HL-60 (cell line): ENCODE results near the gene FOXD2.

Source experiments
- DNase-seq, 2 experiments: peaks; one replicate each; pipeline ENCODE4 v3.0.0-alpha.2; 2010 to 2020; ENCODE audit warnings: low read depth in 1 of 2, low spot score in 1 of 2
- H3K27ac ChIP-seq: fragments of 250-450 bp; sonication (Bioruptor Pico); replicated peaks from 2 replicates; pipeline ENCODE4 v1.5.1; 2020; ENCODE audit warnings: mild to moderate bottlenecking, moderate library complexity
- H3K27me3 ChIP-seq: fragments of 250-450 bp; sonication (Bioruptor Pico); 2 replicates; pipeline ENCODE4 v1.5.1; 2021; ENCODE audit warnings: mild to moderate bottlenecking, moderate library complexity; ENCODE audit not compliant: insufficient read depth, poor library complexity, severe bottlenecking
- H3K4me3 ChIP-seq: replicated peaks from 2 replicates; pipeline ENCODE4 v1.5.1; 2011; ENCODE audit warnings: mild to moderate bottlenecking, control low read depth, low read length; ENCODE audit not compliant: insufficient read depth
- GABPA ChIP-seq: IDR thresholded peaks from 2 replicates; pipeline ENCODE4 v1.6.1; 2012; ENCODE audit warnings: low read depth
- POLR2AphosphoS5 ChIP-seq: IDR thresholded peaks from 2 replicates; pipeline ENCODE4 v1.6.1; 2012; ENCODE audit warnings: low read depth
- SPI1 ChIP-seq: IDR thresholded peaks from 2 replicates; pipeline ENCODE4 v1.6.1; 2012; ENCODE audit warnings: low read depth, mild to moderate bottlenecking, borderline replicate concordance
- TF ChIP-seq, protein P1 (sequence below): IDR thresholded peaks from one replicate; pipeline ENCODE4 v1.5.1; 2011; ENCODE audit warnings: low read length, control low read depth, inconsistent platforms; ENCODE audit not compliant: insufficient read depth
- TF ChIP-seq, protein P2 (sequence below): IDR thresholded peaks from 2 replicates; pipeline ENCODE4 v1.6.1; 2012; ENCODE audit warnings: low read depth; ENCODE audit not compliant: insufficient replicate concordance

The FOXD2 gene

DNA sequence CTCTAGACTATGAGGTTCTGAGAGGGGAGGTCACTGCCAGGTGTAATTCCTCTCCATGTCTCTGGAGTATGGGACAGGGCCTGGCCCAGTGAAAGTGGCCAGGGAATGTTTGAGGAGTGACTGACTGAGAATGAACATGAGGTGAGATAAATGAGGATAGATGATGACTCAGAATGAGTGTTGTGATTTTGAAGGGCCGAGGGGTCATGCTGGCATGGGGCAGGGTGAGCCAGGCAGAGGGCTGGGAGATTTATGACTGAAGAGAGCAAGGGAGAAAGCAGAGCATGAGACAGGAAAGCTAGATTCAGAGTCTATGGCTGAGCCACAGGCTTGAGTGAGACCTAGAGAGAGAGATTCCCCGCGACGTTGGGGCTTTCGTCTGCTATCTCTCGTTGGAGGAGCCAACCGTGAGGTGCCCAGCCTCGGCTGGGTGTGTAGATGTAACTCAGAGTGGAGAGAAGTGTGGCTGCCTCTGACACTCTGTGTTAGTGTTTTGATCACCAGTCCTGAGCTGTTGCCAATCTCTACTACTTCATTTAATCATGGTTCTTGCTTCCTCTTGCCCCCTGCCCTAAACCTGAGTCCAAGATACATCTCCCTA is 50.1 kb downstream of the FOXD2 start:
- TF ChIP-seq, protein P1, sequence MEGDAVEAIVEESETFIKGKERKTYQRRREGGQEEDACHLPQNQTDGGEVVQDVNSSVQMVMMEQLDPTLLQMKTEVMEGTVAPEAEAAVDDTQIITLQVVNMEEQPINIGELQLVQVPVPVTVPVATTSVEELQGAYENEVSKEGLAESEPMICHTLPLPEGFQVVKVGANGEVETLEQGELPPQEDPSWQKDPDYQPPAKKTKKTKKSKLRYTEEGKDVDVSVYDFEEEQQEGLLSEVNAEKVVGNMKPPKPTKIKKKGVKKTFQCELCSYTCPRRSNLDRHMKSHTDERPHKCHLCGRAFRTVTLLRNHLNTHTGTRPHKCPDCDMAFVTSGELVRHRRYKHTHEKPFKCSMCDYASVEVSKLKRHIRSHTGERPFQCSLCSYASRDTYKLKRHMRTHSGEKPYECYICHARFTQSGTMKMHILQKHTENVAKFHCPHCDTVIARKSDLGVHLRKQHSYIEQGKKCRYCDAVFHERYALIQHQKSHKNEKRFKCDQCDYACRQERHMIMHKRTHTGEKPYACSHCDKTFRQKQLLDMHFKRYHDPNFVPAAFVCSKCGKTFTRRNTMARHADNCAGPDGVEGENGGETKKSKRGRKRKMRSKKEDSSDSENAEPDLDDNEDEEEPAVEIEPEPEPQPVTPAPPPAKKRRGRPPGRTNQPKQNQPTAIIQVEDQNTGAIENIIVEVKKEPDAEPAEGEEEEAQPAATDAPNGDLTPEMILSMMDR, result no peak
- TF ChIP-seq SPI1 (no peak), GABPA (no peak), POLR2AphosphoS5 (no peak)
- TF ChIP-seq, protein P2, sequence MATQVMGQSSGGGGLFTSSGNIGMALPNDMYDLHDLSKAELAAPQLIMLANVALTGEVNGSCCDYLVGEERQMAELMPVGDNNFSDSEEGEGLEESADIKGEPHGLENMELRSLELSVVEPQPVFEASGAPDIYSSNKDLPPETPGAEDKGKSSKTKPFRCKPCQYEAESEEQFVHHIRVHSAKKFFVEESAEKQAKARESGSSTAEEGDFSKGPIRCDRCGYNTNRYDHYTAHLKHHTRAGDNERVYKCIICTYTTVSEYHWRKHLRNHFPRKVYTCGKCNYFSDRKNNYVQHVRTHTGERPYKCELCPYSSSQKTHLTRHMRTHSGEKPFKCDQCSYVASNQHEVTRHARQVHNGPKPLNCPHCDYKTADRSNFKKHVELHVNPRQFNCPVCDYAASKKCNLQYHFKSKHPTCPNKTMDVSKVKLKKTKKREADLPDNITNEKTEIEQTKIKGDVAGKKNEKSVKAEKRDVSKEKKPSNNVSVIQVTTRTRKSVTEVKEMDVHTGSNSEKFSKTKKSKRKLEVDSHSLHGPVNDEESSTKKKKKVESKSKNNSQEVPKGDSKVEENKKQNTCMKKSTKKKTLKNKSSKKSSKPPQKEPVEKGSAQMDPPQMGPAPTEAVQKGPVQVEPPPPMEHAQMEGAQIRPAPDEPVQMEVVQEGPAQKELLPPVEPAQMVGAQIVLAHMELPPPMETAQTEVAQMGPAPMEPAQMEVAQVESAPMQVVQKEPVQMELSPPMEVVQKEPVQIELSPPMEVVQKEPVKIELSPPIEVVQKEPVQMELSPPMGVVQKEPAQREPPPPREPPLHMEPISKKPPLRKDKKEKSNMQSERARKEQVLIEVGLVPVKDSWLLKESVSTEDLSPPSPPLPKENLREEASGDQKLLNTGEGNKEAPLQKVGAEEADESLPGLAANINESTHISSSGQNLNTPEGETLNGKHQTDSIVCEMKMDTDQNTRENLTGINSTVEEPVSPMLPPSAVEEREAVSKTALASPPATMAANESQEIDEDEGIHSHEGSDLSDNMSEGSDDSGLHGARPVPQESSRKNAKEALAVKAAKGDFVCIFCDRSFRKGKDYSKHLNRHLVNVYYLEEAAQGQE, result no peak
- H3K27ac ChIP-seq, result no peak overlapping the region

More for the DNA sequence above, 50.1 kb downstream of the FOXD2 start:
- Histone ChIP-seq H3K27me3 (peaks cover 6% of the 10 kb centered on the region), H3K4me3 (no peak overlapping the region)
- no peak for DNase-seq
